ENCODE results near the gene ARL8B.
"Not testable (repeated sequence)": the region's sequence is repeated elsewhere in the genome, so short reads cannot be mapped to it uniquely, and the experiment has no call there.

Gene ARL8B

GRCh38 chr3:5110337-5110736 is 11.8 kb upstream of the ARL8B start:
- no peak overlapping the region for H3K4me3 ChIP-seq (ENCODE audit: low read length)
- no peak for DNase-seq (ENCODE audit: low read depth)
- no peak for TF ChIP-seq CTCF (IDR thresholded peaks at IDR 0.05; ENCODE audit: insufficient read depth, low read depth, low read length, missing control alignments)

GRCh38 chr3:5112043-5112442 is 10.0 kb upstream of the ARL8B start:
- DNase-seq (ENCODE audit: low read depth), result no peak
- no peak for TF ChIP-seq CTCF (IDR thresholded peaks at IDR 0.05; ENCODE audit: insufficient read depth, low read depth, low read length, missing control alignments)
- no peak overlapping the region for H3K4me3 ChIP-seq (ENCODE audit: low read length)

- H3K4me3 ChIP-seq (ENCODE audit: low read length); DNase-seq (ENCODE audit: low read depth): not testable (repeated sequence)
Observed at GRCh38 chr3:5113726-5114125, 8.4 kb upstream of the ARL8B start.

GRCh38 chr3:5115506-5116162 is 6.5 kb upstream of the ARL8B start:
- DNase-seq (ENCODE audit: low read depth), result no peak
- TF ChIP-seq CTCF (IDR thresholded peaks at IDR 0.05; ENCODE audit: insufficient read depth, low read depth, low read length, missing control alignments), result no peak
- H3K4me3 ChIP-seq (ENCODE audit: low read length), result no peak overlapping the region

- no peak overlapping the region for H3K4me3 ChIP-seq (ENCODE audit: low read length)
- no peak for DNase-seq (ENCODE audit: low read depth)
- no peak for TF ChIP-seq CTCF (IDR thresholded peaks at IDR 0.05; ENCODE audit: insufficient read depth, low read depth, low read length, missing control alignments)
Observed at GRCh38 chr3:5116538-5116937, 5.6 kb upstream of the ARL8B start.

GRCh38 chr3:5120446-5120845 is 1.6 kb upstream of the ARL8B start:
- no peak overlapping the region for H3K4me3 ChIP-seq (ENCODE audit: low read length)
- TF ChIP-seq CTCF (IDR thresholded peaks at IDR 0.05; ENCODE audit: insufficient read depth, low read depth, low read length, missing control alignments), result no peak
- DNase-seq (ENCODE audit: low read depth), result no peak

- TF ChIP-seq CTCF (IDR thresholded peaks at IDR 0.05; ENCODE audit: insufficient read depth, low read depth, low read length, missing control alignments), result no peak
- peak overlapping the region; percentile 68 for H3K4me3 ChIP-seq (ENCODE audit: low read length)
- peak; percentile 99 for DNase-seq (ENCODE audit: low read depth)
Observed at GRCh38 chr3:5122741-5123706, 932 bp downstream of the ARL8B start.
